ENCODE results near the gene AXL.

The AXL gene

GRCh38 chr19:41307954-41308449 is 89.0 kb downstream of the AXL start:
- no peak overlapping the region for H2AFZ ChIP-seq (ENCODE audit: low read depth, low read length)
- H3K36me3 ChIP-seq (replicated peaks; ENCODE audit: low read depth, low read length): peaks cover 52% of the 10 kb centered on the region
- H3K4me3 ChIP-seq (ENCODE audit: low read length): no peak overlapping the region
- no peaks in the 10 kb centered on the region for H3K9me3 ChIP-seq (ENCODE audit: insufficient read depth, low read length)
- peak overlapping the region; percentile 84 for H3K27ac ChIP-seq (ENCODE audit: low read length)
- no peaks in the 10 kb centered on the region for H3K27me3 ChIP-seq (ENCODE audit: low read depth, low read length)
- peaks cover 30% of the 10 kb centered on the region for H3K79me2 ChIP-seq (ENCODE audit: low read length)
- peak overlapping the region; percentile 56 for H3K4me2 ChIP-seq (ENCODE audit: low read length)
- no peak for TF ChIP-seq EZH2phosphoT487 (IDR thresholded peaks at IDR 0.05; ENCODE audit: low read depth)
- TF ChIP-seq, protein P1, sequence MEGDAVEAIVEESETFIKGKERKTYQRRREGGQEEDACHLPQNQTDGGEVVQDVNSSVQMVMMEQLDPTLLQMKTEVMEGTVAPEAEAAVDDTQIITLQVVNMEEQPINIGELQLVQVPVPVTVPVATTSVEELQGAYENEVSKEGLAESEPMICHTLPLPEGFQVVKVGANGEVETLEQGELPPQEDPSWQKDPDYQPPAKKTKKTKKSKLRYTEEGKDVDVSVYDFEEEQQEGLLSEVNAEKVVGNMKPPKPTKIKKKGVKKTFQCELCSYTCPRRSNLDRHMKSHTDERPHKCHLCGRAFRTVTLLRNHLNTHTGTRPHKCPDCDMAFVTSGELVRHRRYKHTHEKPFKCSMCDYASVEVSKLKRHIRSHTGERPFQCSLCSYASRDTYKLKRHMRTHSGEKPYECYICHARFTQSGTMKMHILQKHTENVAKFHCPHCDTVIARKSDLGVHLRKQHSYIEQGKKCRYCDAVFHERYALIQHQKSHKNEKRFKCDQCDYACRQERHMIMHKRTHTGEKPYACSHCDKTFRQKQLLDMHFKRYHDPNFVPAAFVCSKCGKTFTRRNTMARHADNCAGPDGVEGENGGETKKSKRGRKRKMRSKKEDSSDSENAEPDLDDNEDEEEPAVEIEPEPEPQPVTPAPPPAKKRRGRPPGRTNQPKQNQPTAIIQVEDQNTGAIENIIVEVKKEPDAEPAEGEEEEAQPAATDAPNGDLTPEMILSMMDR (IDR thresholded peaks at IDR 0.05; ENCODE audit: low read depth, low read length): no peak
- no peaks in the 10 kb centered on the region for H4K20me1 ChIP-seq (ENCODE audit: insufficient read depth, low read length)
- H3K4me1 ChIP-seq (ENCODE audit: low read length): peaks cover 28% of the 10 kb centered on the region
- H3K9ac ChIP-seq (ENCODE audit: low read length): peak overlapping the region; percentile 62

GRCh38 chr19:41308450-41309179 is 89.6 kb downstream of the AXL start:
- peak overlapping the region; percentile 84 for H3K27ac ChIP-seq (ENCODE audit: low read length)

GRCh38 chr19:41309180-41310032 is 90.4 kb downstream of the AXL start:
- H3K9me3 ChIP-seq (ENCODE audit: insufficient read depth, low read length): no peaks in the 10 kb centered on the region
- peak overlapping the region; percentile 84 for H3K9ac ChIP-seq (ENCODE audit: low read length)
- H4K20me1 ChIP-seq (ENCODE audit: insufficient read depth, low read length): no peaks in the 10 kb centered on the region
- H3K4me1 ChIP-seq (ENCODE audit: low read length): peaks cover 28% of the 10 kb centered on the region
- H3K4me3 ChIP-seq (ENCODE audit: low read length): peak overlapping the region; percentile 92
- peaks cover 43% of the 10 kb centered on the region for H3K36me3 ChIP-seq (replicated peaks; ENCODE audit: low read depth, low read length)
- peaks cover 30% of the 10 kb centered on the region for H3K79me2 ChIP-seq (ENCODE audit: low read length)
- peak overlapping the region; percentile 90 for H3K4me2 ChIP-seq (ENCODE audit: low read length)
- peak overlapping the region; percentile 84 for H3K27ac ChIP-seq (ENCODE audit: low read length)
- peak overlapping the region; percentile 90 for H2AFZ ChIP-seq (ENCODE audit: low read depth, low read length)
- no peak for TF ChIP-seq EZH2phosphoT487 (IDR thresholded peaks at IDR 0.05; ENCODE audit: low read depth)
- TF ChIP-seq, protein P1 (IDR thresholded peaks at IDR 0.05; ENCODE audit: low read depth, low read length): no peak
- H3K27me3 ChIP-seq (ENCODE audit: low read depth, low read length): no peaks in the 10 kb centered on the region

More at GRCh38 chr19:41308450-41309179, 89.6 kb downstream of the AXL start:
- Histone ChIP-seq H3K27me3 (ENCODE audit: low read depth, low read length) (no peaks in the 10 kb centered on the region), H3K79me2 (ENCODE audit: low read length) (peaks cover 30% of the 10 kb centered on the region), H3K9me3 (ENCODE audit: insufficient read depth, low read length) (no peaks in the 10 kb centered on the region), H3K4me2 (ENCODE audit: low read length) (peak overlapping the region; percentile 90), H3K9ac (ENCODE audit: low read length) (peak overlapping the region; percentile 84), H3K36me3 (replicated peaks; ENCODE audit: low read depth, low read length) (peaks cover 51% of the 10 kb centered on the region), H4K20me1 (ENCODE audit: insufficient read depth, low read length) (no peaks in the 10 kb centered on the region), H3K4me3 (ENCODE audit: low read length) (peak overlapping the region; percentile 92; the same call in 1 of the 2 replicates), H2AFZ (ENCODE audit: low read depth, low read length) (no peak overlapping the region), H3K4me1 (ENCODE audit: low read length) (peaks cover 28% of the 10 kb centered on the region)
- no peak for TF ChIP-seq EZH2phosphoT487 (IDR thresholded peaks at IDR 0.05; ENCODE audit: low read depth)
- TF ChIP-seq, protein P1 (IDR thresholded peaks at IDR 0.05; ENCODE audit: low read depth, low read length): peak; percentile 98

All from OCI-LY3 (cell line).